GM18505 (cell line): ENCODE results near the gene TLR5.
"Not testable (repeated sequence)": the region's sequence is repeated elsewhere in the genome, so short reads cannot be mapped to it uniquely, and the experiment has no call there.

Source experiments
- ATAC-seq: cut with Tn5 transposase; IDR thresholded peaks from one replicate; pipeline ENCODE4 v1.9.1; 2021; ENCODE audit not compliant: unreplicated experiment
- POLR2A ChIP-seq: IDR thresholded peaks from 4 replicates; pipeline ENCODE4 v1.6.1; 2011; ENCODE audit warnings: borderline replicate concordance; ENCODE audit not compliant: insufficient read depth, insufficient read length; ENCODE audit errors: extremely low read depth

Gene TLR5

GRCh38 chr1:223142795-223143536, at the start of gene TLR5:
Gene TLR5, minus strand, starts transcription at chr1:223143248. Its CDS starts 30,217 bp downstream, at chr1:223113031.
- ATAC-seq: peak; percentile 93
- TF ChIP-seq POLR2A: no peak

- no peak for TF ChIP-seq POLR2A
- ATAC-seq: no peak
These were observed 47.1 kb upstream of the TLR5 start for GRCh38 chr1:223189903-223190724.

GRCh38 chr1:223189525-223189902, 46.5 kb upstream of the TLR5 start:
- ATAC-seq: no peak

GRCh38 chr1:223188618-223189356, 45.7 kb upstream of the TLR5 start:
- TF ChIP-seq POLR2A: no peak
- ATAC-seq: no peak

More at GRCh38 chr1:223189525-223189902, 46.5 kb upstream of the TLR5 start:
- no peak for TF ChIP-seq POLR2A

- TF ChIP-seq POLR2A: no peak
- ATAC-seq: no peak
These were observed 43.8 kb upstream of the TLR5 start for GRCh38 chr1:223186800-223187199.

- no peak for ATAC-seq
- TF ChIP-seq POLR2A: no peak
These were observed 40.3 kb upstream of the TLR5 start for GRCh38 chr1:223183268-223183862.

- no peak for ATAC-seq
- TF ChIP-seq POLR2A: no peak
These were observed 37.8 kb upstream of the TLR5 start for GRCh38 chr1:223180731-223181321.

GRCh38 chr1:223179786-223180185, 36.7 kb upstream of the TLR5 start:
- TF ChIP-seq POLR2A: no peak
- no peak for ATAC-seq

GRCh38 chr1:223179280-223179679, 36.2 kb upstream of the TLR5 start:
- TF ChIP-seq POLR2A: no peak
- no peak for ATAC-seq

- no peak for TF ChIP-seq POLR2A
- no peak for ATAC-seq
These were observed 34.6 kb upstream of the TLR5 start for GRCh38 chr1:223177681-223178080.

- no peak for TF ChIP-seq POLR2A
- ATAC-seq: no peak
These were observed 33.4 kb upstream of the TLR5 start for GRCh38 chr1:223176437-223176836.

- ATAC-seq: no peak
- TF ChIP-seq POLR2A: no peak
These were observed 32.6 kb upstream of the TLR5 start for GRCh38 chr1:223175633-223176032.

- no peak for TF ChIP-seq POLR2A
- no peak for ATAC-seq
These were observed 32.0 kb upstream of the TLR5 start for GRCh38 chr1:223175032-223175431.

GRCh38 chr1:223169458-223169857, 26.4 kb upstream of the TLR5 start:
- not testable (repeated sequence) for ATAC-seq
